Psoas muscle (tissue), 8 donors: ENCODE results near the gene GSTO2. TPM values are rescaled to one million over a fixed set of nuclear protein-coding genes. Genes with fewer than 3 reads are reported as not detected.

Experiments
- ATAC-seq, 4 donors: fragments of 200-7000 bp; cut with Tn5 transposase; one replicate each; pipeline ENCODE4 v1.9.1; 2020; ENCODE audit warnings: moderate library complexity in 3 of 4, mild to moderate bottlenecking in 2 of 4
- DNase-seq, 2 donors: peaks; one replicate each; pipeline ENCODE4 v3.0.0-alpha.2; 2020
- H3K27ac ChIP-seq: fragments of 200-600 bp; one replicate; pipeline ENCODE4 v1.8.0; 2022
- H3K27me3 ChIP-seq, 3 donors: fragments of 200-600 bp in 1 of 3; one replicate each; pipeline versions ENCODE4 v1.6.1 to v1.8.0; 2013 to 2022; ENCODE audit warnings: low read length in 2 of 3, mild to moderate bottlenecking in 2 of 3, moderate library complexity in 1 of 3; ENCODE audit not compliant: insufficient read depth in 3 of 3
- H3K36me3 ChIP-seq, 2 donors: fragments of 200-600 bp in 1 of 2; one replicate each; pipeline versions ENCODE4 v1.6.1 to v1.8.0; 2013 to 2022; ENCODE audit warnings: low read depth in 1 of 2, mild to moderate bottlenecking in 1 of 2, moderate library complexity in 1 of 2; ENCODE audit not compliant: insufficient read depth in 1 of 2
- H3K4me1 ChIP-seq: fragments of 200-600 bp; one replicate; pipeline ENCODE4 v1.8.0; 2022
- H3K4me3 ChIP-seq: fragments of 200-600 bp; one replicate; pipeline ENCODE4 v1.8.0; 2022; ENCODE audit warnings: mild to moderate bottlenecking
- H3K9me3 ChIP-seq: fragments of 200-600 bp; one replicate; pipeline ENCODE4 v1.8.0; 2022
- CTCF ChIP-seq: fragments of 200-600 bp; IDR thresholded peaks from one replicate; pipeline ENCODE4 v1.8.0; 2022; ENCODE audit warnings: antibody characterized with exemption
- WGBS, 3 donors: extraction: QIAGEN DNeasy Blood & Tissue Kit; methylation state at CpG; one replicate each; pipeline versions ENCODE4 v1.1.6 to v1.1.7; 2013; 5-methylcytosine and 5-hydroxymethylcytosine counted together
- intact Hi-C, 2 donors: fragments of 100-400 bp; cut with DNase I; formaldehyde crosslinking; loops; one replicate each; pipeline versions ENCODE4 v1.11.0 to v1.14.2; 2022
- polyA plus RNA-seq, 3 donors: library from polyadenylated mRNA; stranded (reverse); fragments of 200-250 nt; gene quantifications; one replicate each; pipeline ENCODE4 v1.2.3, GENCODE V29; 2013
- total RNA-seq, 4 donors: library from RNA; stranded (reverse); fragmentation: NEBNext Ultra II Directional in 2 of 4; extraction: Animal tissue kit (Norgen Biotek cat#: 25700) in 2 of 4; gene quantifications; one replicate each; pipeline versions ENCODE4 v1.2.1 to v1.2.4, GENCODE V29; 2021 to 2023
- donor health status: healthy with polysubstance abuse.
- donor health status: DM: no; HTN: no; CAD: no; lungs with moderate emphysema.
- donor health status: Bipolar disorder and iron deficiency.
- donor health status: healthy.
- donor health status: DM: yes; HTN: yes; CAD: no.
- donor health status: DM: no; HTN: no; CAD: no.
- donor health status: DM: no; HTN: no; CAD: no.
- donor health status: DM: yes; HTN: yes; CAD: no.

GSTO2 gene
- total and polyA plus RNA-seq, 7 donors: 0.23 to 4.6 (median 1.4) TPM

DNA sequence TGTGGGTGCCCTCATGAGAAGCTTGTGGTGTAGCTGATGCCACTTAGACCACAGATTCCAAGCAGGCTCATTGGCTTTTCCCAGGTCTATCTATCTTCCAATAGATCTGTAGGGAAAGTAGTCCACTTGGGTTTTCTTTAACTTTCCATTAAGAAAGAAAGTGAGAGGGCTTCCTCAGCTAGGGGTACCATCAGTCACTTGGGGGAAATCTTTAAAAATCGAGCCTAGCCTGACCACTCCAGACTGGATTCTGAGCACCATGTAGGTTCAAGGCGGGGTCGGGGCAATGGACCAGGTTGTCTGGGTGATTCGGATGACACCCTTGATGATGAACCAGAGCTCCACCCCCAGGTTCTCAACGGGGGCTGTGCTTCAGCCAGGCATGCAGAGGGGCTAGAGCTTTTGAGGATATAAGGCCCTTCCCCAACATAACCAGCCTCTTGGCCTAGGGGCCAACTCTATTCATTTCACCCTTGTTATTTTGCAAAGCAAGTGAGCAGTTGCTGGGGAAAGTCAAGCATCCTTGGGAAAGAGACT, 42.3 kb downstream of the GSTO2 start:
- Histone ChIP-seq H3K9me3 (no peaks in the 10 kb centered on the region), H3K4me3 (no peak overlapping the region), H3K27ac (peak overlapping the region; percentile 83), H3K36me3 (peaks cover 9 to 33% of the 10 kb centered on the region in 2 donors), H3K4me1 (peaks cover 27% of the 10 kb centered on the region), H3K27me3 (no peaks in the 10 kb centered on the region)
- 83 to 88% (median 86%) methylated on average over 5 of the region's 5 CpGs for WGBS, 3 donors
- TF ChIP-seq CTCF: no peak
- intact Hi-C loops: no loop called here
- DNase-seq (no peak), ATAC-seq (no peak)

- no peaks in the 10 kb centered on the region for H3K9me3 ChIP-seq
- WGBS, 3 donors: 88 to 90% (median 89%) methylated on average over 43 of the region's 43 CpGs
- intact Hi-C loops: no loop called here
- no peak overlapping the region for H3K4me3 ChIP-seq
- TF ChIP-seq CTCF: no peak
- DNase-seq (peak in 1 of 2 donors; percentile 43), ATAC-seq (no peak)
- H3K4me1 ChIP-seq: peaks cover 25% of the 10 kb centered on the region
- no peaks in the 10 kb centered on the region for H3K27me3 ChIP-seq
- H3K27ac ChIP-seq: no peak overlapping the region
- peaks cover 9 to 33% of the 10 kb centered on the region in 2 donors for H3K36me3 ChIP-seq
These were observed 45.9 kb downstream of the GSTO2 start for GRCh38 chr10:104314591-104315485.

DNA sequence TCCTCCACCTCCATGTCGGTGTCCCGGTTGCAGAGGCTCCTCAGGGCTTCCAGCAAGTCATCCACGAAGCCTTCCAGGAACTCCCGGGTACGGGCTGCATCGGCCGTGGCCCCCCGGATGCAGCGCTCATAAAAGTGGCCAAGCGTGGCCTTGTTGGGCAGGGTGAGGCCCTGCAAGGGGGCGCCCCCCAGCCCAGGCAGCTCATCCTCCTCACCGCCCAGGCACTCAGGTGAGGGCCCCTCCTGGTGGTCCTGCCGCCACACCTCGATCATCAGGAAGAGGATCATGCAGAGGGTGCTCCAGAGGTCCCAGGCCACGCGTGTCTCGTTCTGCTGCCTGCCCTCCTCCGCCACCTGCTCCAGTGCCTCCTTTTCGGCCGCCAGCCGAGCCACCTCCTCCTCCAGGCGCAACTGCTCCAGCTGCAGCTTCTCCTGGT, 46.5 kb downstream of the GSTO2 start:
- Histone ChIP-seq H3K27ac (no peak overlapping the region), H3K4me3 (no peak overlapping the region), H3K4me1 (peaks cover 23% of the 10 kb centered on the region), H3K27me3 (no peaks in the 10 kb centered on the region), H3K9me3 (no peaks in the 10 kb centered on the region), H3K36me3 (peaks cover 9 to 33% of the 10 kb centered on the region in 2 donors)
- 97 to 99% (median 98%) methylated on average over 21 to 22 of the region's 22 CpGs for WGBS, 3 donors
- ATAC-seq (no peak), DNase-seq (peak in 1 of 2 donors; percentile 46)
- intact Hi-C loops: no loop called here
- TF ChIP-seq CTCF: no peak

DNA sequence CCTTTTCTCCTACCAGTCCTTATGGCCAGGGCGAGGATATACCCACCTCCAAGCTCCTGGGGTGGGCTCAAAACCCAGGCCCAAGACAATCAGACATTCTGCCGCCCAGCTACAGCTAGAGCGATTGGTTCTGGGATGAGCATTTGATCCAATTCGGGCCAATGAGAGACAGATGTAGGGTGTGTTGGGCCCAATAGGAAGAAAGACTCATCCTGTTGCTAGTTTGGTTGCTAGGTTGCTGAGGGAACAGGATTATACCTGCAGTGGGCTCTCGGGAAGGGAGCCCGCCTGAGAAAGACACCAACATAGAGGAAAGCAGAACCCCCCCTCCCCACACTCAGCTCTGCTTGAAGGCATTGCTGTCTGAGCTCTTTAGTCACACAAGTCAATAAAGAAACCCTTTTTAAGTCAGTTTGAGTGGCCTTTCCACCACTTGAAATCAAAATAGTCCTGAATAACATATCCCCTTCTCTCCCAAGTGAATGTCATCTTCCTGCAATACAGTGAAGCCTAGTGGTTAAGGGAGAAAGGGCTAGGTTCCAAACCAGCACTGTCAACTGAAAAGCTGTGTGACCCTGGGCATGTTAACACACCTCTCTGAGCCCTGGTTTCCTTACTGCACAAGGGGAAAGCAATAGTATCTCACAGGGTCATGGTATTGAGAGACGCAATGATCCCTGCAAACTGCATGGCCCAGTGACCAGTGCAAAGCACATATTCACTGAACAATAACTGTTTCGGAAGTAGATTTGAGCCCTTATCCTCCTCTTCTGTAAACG, 47.5 kb downstream of the GSTO2 start:
- whole genome bisulfite sequencing, 3 donors: 86 to 91% (median 86%) methylated on average over 9 of the region's 9 CpGs
- no peak for ATAC-seq

More for the DNA sequence above, 47.5 kb downstream of the GSTO2 start:
- peaks cover 9 to 33% of the 10 kb centered on the region in 2 donors for H3K36me3 ChIP-seq
- no peaks in the 10 kb centered on the region for H3K27me3 ChIP-seq
- no peaks in the 10 kb centered on the region for H3K9me3 ChIP-seq
- H3K4me1 ChIP-seq: peaks cover 31% of the 10 kb centered on the region
- intact Hi-C loops: no loop called here
- no peak for DNase-seq
- H3K27ac ChIP-seq: no peak overlapping the region
- no peak overlapping the region for H3K4me3 ChIP-seq
- TF ChIP-seq CTCF: no peak
